Vagina (tissue), 2 donors: ENCODE measurements around the gene KCNIP4. TPM values are rescaled to one million over a fixed set of nuclear protein-coding genes. Genes with fewer than 3 reads are reported as not detected.

Experiments
- DNase-seq, 2 donors: peaks; one replicate each; pipeline ENCODE4 v3.0.0-alpha.2; 2017; ENCODE audit errors: extremely low spot score in 2 of 2
- H3K27ac ChIP-seq: fragments of 200-600 bp; sonication (generic); one replicate; pipeline ENCODE4 v1.5.1; 2019
- H3K27me3 ChIP-seq: fragments of 200-600 bp; sonication (generic); one replicate; pipeline ENCODE4 v1.5.1; 2019
- H3K36me3 ChIP-seq, 2 donors: fragments of 200-600 bp; sonication (generic); one replicate each; pipeline ENCODE4 v1.5.1; 2017 to 2019
- H3K4me1 ChIP-seq: fragments of 200-600 bp; sonication (generic); one replicate; pipeline ENCODE4 v1.5.1; 2019
- H3K4me3 ChIP-seq, 2 donors: fragments of 200-600 bp; sonication (generic); 1 replicate in 1 of 2; 2 replicates in 1 of 2; pipeline ENCODE4 v1.5.1; 2016 to 2019
- H3K9me3 ChIP-seq: fragments of 200-600 bp; sonication (generic); one replicate; pipeline ENCODE4 v1.5.1; 2019
- CTCF ChIP-seq, 3 experiments: fragments of 450-650 bp in 2 of 3; fragments of 200-600 bp in 1 of 3; sonication (generic) in 1 of 3; IDR thresholded peaks; one replicate each; pipeline ENCODE4 v1.5.1; 2017 to 2019; ENCODE audit warnings: antibody characterized with exemption in 3 of 3, mild to moderate bottlenecking in 2 of 3, moderate library complexity in 2 of 3
- POLR2A ChIP-seq, 2 donors: fragments of 450-650 bp; IDR thresholded peaks; one replicate each; pipeline ENCODE4 v1.6.1; 2017; ENCODE audit warnings: antibody characterized with exemption in 2 of 2, mild to moderate bottlenecking in 2 of 2, moderate library complexity in 2 of 2
- POLR2AphosphoS5 ChIP-seq, 2 donors: sonication (generic); formaldehyde crosslinking; IDR thresholded peaks; one replicate each; pipeline ENCODE4 v1.9.0; 2017; ENCODE audit warnings: antibody characterized with exemption in 2 of 2, mild to moderate bottlenecking in 2 of 2, low read depth in 1 of 2; ENCODE audit not compliant: insufficient read depth in 1 of 2
- intact Hi-C: fragments of 100-400 bp; cut with DNase I; formaldehyde crosslinking; loops from one replicate; pipeline ENCODE4 v1.15.1; 2023
- total RNA-seq: library from RNA; depleted of rRNA; stranded (reverse); fragments of >200 nt; gene quantifications from one replicate; pipeline ENCODE4 v1.2.3, GENCODE V29; 2016

The KCNIP4 gene
- total RNA-seq, 1 donor from 2014 or later, result not detected

- Histone ChIP-seq H3K4me1 (no peaks in the 10 kb centered on the region), H3K27ac (no peak overlapping the region), H3K27me3 (no peaks in the 10 kb centered on the region), H3K36me3 (no peaks in the 10 kb centered on the region), H3K9me3 (no peaks in the 10 kb centered on the region), H3K4me3 (no peak overlapping the region)
- DNase-seq, result no peak
- no peak for TF ChIP-seq POLR2AphosphoS5 (IDR thresholded peaks at IDR 0.05; ENCODE audit: insufficient read depth in 1 of 2, low read depth in 1 of 2)
- TF ChIP-seq CTCF (IDR thresholded peaks at IDR 0.05), result no peak
- TF ChIP-seq POLR2A (IDR thresholded peaks at IDR 0.05), result no peak
- intact Hi-C loops, result no loop called here
Observed at GRCh38 chr4:21645776-21646175, 302.8 kb downstream of the KCNIP4 start.

DNA sequence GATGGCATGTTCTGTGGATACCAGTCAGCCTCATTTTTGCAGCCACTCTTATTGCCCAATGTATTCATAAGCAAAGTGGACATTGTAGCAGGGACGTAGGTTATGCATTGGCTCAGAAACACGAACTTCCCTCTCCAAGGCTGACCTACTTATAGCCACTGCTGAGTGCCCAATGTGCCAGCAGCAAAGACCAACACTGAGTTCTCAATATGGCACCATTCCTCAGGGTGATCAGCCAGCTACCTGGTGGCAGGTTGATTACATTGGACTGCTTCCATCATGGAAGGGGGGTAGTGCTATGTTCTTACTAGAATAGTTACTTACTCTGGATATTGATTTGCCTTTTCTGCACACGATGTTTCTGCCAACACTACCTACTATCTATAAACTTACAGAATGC lies 306.9 kb downstream of the KCNIP4 start:
- no peak overlapping the region for H3K4me3 ChIP-seq
- DNase-seq, result no peak
- no peak overlapping the region for H3K27ac ChIP-seq
- no peaks in the 10 kb centered on the region for H3K36me3 ChIP-seq
- no peaks in the 10 kb centered on the region for H3K9me3 ChIP-seq
- no peaks in the 10 kb centered on the region for H3K4me1 ChIP-seq
- H3K27me3 ChIP-seq, result no peaks in the 10 kb centered on the region
- TF ChIP-seq POLR2A (IDR thresholded peaks at IDR 0.05) (no peak), POLR2AphosphoS5 (IDR thresholded peaks at IDR 0.05; ENCODE audit: insufficient read depth in 1 of 2, low read depth in 1 of 2) (no peak), CTCF (IDR thresholded peaks at IDR 0.05) (no peak)
- intact Hi-C loops, result no loop called here

DNA sequence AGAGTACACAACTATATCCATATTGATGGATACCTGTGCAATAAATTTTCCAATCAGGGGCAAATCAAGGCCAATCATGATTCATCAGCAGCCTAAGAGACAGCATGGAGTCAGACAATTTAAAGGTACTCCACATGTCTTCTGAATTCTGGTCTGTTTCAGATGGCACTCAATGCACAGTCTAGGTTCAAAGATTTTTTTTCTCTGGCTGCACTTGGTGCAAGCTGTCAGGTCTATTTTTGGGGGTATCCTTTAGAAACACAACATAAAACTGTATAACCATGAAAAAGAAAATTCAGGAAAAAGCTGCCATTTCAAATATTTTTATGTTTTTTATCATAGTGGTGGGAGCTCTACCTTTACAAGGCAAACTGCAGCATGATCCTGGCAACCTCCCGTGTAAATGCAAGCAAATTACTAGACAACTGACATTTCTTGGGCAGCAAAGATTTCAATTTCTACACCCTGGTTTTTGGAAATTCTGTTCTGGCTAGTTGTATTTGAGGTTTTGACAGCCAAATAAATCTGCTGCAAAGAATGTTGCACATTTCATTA lies 310.3 kb downstream of the KCNIP4 start:
- H3K36me3 ChIP-seq, result no peaks in the 10 kb centered on the region
- TF ChIP-seq POLR2AphosphoS5 (IDR thresholded peaks at IDR 0.05; ENCODE audit: insufficient read depth in 1 of 2, low read depth in 1 of 2) (no peak), POLR2A (IDR thresholded peaks at IDR 0.05) (no peak), CTCF (IDR thresholded peaks at IDR 0.05) (no peak)
- no peaks in the 10 kb centered on the region for H3K4me1 ChIP-seq
- H3K27me3 ChIP-seq, result no peaks in the 10 kb centered on the region
- no peak for DNase-seq
- intact Hi-C loops, result no loop called here
- no peak overlapping the region for H3K4me3 ChIP-seq
- H3K27ac ChIP-seq, result no peak overlapping the region
- no peaks in the 10 kb centered on the region for H3K9me3 ChIP-seq

GRCh38 chr4:21628916-21629610 lies 319.5 kb downstream of the KCNIP4 start:
- H3K4me1 ChIP-seq, result peaks cover 5% of the 10 kb centered on the region
- H3K27me3 ChIP-seq, result no peaks in the 10 kb centered on the region
- DNase-seq, result no peak
- no peak overlapping the region for H3K27ac ChIP-seq
- no peak overlapping the region for H3K4me3 ChIP-seq
- no peak for TF ChIP-seq CTCF (IDR thresholded peaks at IDR 0.05)
- no peak for TF ChIP-seq POLR2AphosphoS5 (IDR thresholded peaks at IDR 0.05; ENCODE audit: insufficient read depth in 1 of 2, low read depth in 1 of 2)
- TF ChIP-seq POLR2A (IDR thresholded peaks at IDR 0.05), result no peak
- H3K9me3 ChIP-seq, result no peaks in the 10 kb centered on the region
- intact Hi-C loops, result no loop called here
- no peaks in the 10 kb centered on the region for H3K36me3 ChIP-seq

- Histone ChIP-seq H3K27ac (no peak overlapping the region), H3K4me3 (no peak overlapping the region), H3K36me3 (no peaks in the 10 kb centered on the region), H3K4me1 (peaks cover 5% of the 10 kb centered on the region), H3K9me3 (no peaks in the 10 kb centered on the region), H3K27me3 (no peaks in the 10 kb centered on the region)
- intact Hi-C loops, result no loop called here
- TF ChIP-seq CTCF (IDR thresholded peaks at IDR 0.05) (no peak), POLR2AphosphoS5 (IDR thresholded peaks at IDR 0.05; ENCODE audit: insufficient read depth in 1 of 2, low read depth in 1 of 2) (no peak), POLR2A (IDR thresholded peaks at IDR 0.05) (no peak)
- DNase-seq, result no peak
Observed at GRCh38 chr4:21628116-21628670, 320.4 kb downstream of the KCNIP4 start.
